ENCODE data around the gene MMP17.
"Not testable (repeated sequence)": the region's sequence is repeated elsewhere in the genome, so short reads cannot be mapped to it uniquely, and the experiment has no call there.

Gene MMP17

DNA sequence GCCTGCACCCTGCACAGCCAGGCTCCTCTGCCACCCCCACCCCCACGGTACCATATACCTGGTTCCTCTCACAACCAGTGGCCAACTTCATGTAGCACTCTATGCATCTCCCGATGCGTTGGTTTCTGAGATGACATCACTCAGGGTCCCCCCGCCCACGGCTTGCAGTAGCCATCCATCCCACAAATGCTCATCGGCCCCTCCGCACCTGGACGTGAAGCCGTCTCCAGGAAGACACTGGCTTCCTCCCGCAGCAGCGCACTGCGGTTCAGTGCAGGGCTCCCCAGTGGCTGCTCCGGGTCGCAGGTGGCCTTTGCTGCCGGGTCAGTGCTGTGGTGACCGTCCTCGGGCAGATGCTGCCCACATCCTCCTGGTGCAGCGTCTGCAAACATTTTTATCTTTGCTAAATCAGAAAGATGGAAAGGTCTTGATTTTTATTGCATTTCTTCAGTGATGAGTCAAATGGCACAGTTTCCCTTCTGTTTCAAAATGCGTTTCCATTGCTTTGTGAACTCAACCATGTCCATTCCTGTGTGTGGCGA lies 27.5 kb upstream of the MMP17 start:
- FAIRE-seq, result no peak

DNA sequence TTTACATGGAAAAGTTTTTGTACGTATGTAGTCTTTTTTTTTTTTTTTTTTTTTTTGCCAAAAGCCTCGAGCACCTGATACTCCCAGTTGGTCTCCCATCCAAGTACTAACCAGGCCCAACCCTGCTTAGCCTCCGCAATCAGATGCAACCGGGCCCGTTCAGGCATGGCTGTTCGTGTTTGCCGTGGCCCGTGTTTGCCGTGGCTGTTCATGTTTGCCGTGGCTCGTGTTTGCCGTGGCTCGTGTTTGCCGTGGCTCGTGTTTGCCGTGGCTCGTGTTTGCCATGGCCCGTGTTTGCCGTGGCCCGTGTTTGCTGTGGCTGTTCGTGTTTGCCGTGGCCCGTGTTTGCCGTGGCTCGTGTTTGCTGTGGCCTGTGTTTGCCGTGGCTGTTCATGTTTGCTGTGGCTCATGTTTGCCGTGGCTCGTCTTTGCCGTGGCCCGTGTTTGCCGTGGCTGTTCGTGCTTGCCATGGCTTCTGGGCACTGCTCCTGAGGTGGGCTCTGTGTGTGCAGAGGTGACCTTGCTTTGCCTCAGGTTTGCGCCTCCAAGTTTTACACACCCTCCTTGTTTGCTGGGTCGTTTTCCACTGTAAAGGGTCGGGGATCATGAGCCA lies 26.8 kb upstream of the MMP17 start:
- no peak for FAIRE-seq

DNA sequence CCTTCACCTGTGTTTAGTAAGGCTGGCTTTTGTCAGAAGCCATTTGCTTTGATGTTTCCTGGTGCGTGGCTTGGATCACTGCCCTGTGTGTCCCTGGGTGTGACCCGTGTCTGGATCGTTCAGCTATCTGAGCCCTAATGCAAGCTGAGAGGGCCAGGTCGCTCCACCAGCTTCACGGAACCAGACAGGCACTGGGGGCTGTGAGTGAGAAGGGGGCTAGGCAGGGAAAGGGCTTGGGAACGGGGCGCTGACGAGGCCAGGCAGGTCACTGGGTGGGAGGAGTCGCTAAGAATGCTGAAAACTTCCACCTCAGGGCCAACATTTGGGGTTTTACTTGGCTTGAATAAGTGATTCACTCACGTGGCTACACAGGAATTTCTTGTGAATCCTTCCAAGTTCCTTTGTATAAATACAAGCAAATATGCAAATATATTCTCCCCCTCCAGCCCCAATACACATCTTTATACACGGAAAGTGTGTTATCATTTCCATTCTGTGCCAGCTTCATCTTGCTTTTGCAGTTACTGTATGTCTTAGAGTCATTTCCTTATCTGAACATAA lies 24.2 kb upstream of the MMP17 start:
- FAIRE-seq, result no peak

DNA sequence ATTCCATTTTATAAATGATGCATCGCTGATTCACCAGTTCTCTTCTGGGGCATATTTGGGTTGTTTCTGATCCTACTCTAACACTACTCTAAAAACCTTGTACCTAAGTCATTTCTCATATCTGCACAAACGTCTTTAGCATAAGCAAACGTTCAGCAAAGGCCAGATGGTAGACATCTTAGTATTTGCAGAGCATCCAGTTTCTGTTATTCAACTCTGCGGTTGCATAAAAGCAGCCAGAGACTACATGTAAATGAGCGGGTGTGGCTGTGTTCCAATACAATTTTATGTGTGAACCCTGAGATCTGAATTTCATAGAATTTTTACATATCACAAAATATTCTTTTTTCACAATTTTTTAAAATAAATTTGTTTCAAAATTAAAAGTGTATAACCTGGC lies 22.8 kb upstream of the MMP17 start:
- FAIRE-seq, result no peak

DNA sequence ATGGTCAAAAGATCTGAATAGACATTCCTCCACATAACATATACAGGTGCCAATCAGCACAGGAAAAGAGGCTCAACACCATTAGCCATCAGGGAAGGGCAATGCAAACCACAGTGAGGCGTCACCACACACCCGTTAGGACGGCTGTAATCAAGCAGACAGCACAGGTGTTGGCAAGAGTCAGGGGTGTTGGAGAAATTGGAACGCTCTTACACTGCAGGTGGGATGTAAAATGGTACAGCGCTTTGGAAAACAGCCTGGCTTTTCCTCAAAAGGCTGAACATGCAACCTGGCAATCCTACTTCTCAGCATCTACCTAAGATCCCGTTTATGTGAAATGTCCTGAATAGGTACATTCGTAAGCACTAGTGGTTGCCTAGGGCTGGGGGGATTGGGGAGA lies 21.5 kb upstream of the MMP17 start:
- no peak for FAIRE-seq

DNA sequence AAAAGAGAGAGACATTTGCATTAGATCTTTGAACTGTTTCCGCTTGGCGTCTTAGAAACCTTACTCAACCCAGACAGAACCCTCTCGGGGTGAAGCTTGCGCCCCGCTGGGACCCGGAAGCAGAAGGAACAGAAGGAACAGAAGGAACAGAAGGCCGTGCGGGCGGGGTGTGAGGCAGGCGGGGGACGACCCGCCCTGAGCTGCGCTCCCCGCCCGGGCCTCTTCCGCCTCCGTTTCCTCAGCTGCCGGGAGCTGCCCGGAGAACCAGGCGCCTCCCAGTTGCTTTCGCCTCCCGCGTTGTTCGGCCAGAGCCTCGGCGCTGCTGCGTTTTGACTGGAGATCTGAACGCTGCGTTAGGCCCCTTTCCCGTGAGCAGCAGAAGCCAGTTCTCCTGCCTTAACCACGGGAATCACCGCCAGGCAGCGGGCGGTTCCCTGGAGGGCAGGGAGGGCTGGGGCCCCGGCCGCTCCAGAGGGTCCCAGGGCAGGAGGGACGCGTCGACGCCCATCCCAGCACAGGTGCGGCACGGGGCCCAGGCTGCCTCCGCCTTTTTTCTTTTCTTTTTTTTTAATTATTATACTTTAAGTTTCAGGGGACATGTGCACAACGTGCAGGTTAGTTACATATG lies 19.3 kb upstream of the MMP17 start:
- FAIRE-seq, result no peak

DNA sequence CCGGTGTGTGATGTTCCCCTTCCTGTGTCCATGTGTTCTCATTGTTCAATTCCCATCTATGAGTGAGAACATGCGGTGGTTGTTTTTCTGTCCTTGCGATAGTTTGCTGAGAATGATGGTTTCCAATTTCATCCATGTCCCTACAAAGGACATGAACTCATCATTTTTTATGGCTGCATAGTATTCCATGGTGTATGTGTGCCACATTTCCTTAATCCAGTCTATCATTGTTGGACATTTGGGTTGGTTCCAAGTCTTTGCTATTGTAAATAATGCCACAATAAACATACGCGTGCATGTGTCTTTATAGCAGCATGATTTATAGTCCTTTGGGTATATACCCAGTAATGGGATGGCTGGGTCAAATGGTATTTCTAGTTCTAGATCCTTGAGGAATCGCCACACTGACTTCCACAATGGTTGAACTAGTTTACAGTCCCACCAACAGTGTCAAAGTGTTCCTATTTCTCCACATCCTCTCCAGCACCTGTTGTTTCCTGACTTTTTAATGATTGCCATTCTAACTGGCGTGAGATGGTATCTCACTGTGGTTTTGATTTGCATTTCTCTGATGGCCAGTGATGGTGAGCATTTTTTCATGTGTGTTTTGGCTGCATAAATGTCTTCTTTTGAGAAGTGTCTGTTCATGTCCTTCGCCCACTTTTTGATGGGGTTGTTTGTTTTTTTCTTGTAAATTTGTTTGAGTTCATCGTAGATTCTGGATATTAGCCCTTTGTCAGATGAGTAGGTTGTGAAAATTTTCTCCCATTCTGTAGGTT lies 18.5 kb upstream of the MMP17 start:
- not testable (repeated sequence) for FAIRE-seq

DNA sequence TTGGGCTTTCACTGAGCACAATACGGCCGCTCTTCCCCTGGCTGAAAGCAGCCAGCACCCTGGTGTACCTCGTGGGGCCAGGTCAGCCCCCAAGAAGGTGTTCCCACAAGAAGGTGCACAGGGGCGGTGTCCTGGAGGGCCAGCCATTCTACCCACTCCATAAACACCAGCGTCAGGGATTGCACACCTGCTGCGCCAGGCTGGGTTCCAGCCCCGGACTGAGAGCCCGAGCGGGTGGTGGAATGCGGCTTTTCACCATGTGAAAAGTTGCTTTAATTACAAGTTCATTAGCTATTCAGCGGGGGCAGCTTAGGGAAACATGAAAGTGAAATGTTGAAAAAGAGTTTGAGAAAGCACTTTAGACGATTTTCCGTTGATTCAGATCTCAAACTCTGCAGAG lies 17.5 kb upstream of the MMP17 start:
- FAIRE-seq, result no peak

DNA sequence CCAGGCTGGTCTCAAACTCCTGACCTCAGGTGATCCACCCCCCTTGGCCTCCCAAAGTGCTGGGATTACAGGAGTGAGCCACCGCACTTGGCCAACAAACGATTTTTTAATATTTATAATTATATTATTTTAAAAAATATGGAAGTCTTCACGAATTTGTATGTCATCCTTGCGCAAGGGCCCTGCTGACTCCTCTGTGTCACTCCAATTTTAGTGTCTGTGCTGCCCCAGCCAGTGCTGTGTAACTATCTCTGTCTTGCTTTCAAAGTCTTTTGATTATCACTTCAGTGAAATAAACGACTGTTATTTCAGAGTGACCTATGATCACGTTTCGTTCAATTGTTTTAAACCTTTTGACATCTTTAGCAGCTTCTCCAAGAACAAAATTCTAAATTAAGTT lies 13.1 kb upstream of the MMP17 start:
- FAIRE-seq, result no peak

DNA sequence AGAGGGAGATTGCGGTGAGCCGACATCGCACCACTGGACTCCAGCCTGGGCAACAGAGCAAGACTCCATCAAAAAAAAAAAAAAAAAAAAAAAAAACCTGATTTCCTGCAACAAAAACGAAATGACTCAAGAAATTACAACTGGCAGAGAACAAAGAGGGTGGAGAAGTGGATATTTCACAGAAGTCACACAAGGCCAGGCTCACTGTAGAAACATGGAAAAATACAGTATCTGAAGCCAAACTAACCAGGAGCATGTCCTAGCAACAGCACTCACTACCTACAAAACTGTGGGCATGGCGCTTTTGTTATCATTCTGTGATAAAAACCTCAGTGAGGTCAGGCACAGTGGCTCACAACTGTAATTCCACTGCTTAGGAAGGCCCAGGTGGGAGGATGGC lies 11.7 kb upstream of the MMP17 start:
- no peak for FAIRE-seq

DNA sequence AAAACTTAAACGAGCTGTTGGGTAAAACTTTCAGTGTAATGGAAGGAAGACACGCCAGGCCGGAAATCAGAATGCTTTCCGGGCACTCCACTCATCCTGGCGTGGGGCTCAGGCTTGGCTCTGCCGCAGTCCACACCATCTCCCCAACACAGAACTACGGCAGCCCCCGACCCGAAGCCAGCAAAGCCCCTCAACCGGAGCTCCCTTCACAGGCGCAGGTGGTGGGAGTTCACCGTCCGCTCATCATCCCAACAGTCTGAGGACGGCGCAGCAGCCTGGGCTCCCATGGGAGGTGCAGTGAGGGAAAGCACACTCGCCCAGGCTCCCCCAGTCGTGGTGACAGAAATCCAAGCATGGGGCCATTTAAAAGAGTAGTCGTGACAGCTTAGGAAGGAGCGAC lies 11.0 kb upstream of the MMP17 start:
- FAIRE-seq, result no peak

DNA sequence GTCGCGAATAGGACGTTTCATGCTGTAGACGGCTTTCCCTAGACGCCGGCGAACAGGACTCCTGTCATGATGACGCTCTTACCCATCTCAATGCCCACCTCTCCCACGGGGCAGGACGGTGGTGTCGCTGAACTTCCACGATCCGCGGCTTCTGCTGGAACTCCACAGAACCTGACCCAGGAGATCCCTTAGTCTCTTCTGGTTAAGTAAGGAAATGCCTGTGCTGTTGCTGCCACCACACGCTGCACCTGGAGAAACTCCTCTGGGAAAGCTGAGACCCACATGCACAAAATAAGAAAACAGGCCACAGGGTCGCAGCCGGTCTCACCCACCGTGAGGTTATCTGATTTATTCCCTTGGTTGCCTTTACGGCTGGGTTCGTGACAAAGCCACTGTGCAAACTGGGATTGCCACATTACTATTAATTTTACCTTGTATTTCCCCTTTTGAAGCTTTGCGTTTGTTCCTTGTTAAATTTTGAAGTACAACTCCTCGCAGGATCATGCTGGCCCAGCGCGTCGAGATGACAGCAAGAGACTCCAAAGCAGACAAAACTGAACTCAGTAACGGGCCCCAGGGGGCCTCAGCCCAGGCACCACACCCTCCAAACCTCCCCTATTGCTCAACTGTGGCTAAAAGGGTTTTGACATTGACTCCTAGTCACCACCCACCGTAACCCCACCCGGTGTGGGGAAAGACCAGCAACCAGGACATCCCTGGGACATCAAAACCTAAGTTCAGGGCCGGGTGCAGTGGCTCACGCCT lies 9.2 kb upstream of the MMP17 start:
- FAIRE-seq, result no peak

DNA sequence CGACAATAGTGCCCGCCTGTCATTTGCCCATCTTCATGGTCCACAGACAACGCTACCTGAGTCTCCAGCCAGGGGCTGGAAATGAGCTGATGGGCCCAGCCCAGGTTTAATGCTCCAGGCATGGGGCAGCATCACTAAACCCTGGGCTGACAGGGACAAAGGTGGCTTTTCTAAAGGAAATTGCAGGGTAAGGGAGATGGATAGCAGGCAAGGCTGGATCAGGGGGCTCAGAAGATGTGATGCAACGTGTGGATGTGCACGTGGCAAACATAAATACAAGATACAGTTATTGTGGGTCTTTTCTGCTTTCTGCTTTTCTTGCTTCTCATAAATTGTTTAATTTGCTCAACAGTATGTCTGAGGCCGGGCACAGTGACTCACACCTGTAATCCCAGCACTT lies 3.7 kb upstream of the MMP17 start:
- FAIRE-seq, result no peak

DNA sequence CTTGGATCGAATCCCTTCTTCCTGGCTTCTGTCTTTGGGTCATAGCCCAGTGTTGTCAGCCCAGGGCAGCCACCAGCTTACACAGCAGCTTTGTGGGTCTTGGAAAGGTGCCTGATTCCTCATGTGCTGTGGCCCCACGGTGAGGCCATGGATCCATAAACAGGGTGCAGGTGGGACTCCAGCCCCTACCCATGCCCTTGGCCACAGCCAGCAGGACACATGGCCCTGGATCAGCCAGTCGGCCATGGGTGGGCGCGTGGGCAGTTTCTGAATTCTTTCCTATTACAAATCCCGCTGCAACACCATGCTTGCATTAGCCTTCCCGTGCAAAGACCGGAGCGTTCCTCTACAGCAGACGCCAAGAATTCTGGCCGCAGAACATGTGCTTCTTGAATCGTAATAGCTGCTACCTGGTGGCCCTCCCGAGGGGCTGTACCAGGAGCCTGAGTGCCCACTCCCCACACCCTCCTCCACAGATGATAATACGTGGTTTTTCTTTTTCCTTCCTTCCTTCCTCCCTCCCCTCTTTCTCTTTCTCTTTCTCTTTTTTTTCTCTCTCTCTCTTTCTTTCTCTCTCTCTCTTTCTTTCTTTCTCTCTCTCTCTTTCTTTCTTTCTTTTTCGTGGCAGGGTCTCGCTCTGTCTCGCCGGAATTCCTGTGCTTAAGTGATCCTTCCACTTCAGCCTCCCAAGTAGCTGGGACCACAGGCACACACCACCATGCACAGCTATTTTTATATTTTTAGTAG lies 2.9 kb upstream of the MMP17 start:
- no peak for FAIRE-seq

DNA sequence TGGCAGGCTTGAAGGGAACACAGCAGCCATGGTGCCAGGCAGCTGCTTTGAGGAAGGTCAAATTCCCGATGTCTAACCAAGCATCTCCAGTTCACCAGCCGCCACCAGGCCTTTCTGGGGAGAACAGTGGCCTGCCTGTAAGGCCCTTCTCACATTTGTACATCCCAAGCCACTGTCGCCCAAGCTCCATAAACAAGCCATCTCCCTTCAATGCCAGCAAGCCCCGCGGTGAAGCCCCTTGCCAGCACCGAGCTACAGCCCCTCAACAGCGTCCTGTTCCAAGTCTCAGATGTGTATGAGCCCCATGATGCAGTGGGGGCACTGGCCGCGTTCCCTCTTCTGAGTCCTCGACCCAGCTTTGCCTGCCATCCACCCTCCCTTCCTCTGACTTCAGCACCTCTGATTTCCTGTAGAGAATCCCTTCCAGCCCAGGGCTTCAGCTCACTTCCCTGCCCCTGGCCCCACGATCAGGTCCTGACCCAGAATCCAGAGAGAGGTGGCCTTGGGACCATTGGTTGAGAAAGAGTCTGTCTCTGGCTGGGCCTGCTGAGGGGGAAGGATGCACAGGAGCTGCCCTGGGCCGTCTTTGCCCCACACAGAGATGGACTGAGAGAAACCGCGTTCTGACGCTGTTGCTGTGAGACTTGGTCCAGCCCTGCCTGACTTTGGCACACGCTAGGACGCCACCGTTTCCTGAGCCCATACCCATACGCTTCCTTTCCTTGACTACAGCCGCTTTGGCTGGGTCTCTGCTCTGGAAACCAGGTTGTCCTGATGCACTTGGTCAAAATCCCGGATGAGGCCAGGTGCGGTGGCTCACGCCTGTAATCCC lies 1.9 kb upstream of the MMP17 start:
- FAIRE-seq, result no peak

DNA sequence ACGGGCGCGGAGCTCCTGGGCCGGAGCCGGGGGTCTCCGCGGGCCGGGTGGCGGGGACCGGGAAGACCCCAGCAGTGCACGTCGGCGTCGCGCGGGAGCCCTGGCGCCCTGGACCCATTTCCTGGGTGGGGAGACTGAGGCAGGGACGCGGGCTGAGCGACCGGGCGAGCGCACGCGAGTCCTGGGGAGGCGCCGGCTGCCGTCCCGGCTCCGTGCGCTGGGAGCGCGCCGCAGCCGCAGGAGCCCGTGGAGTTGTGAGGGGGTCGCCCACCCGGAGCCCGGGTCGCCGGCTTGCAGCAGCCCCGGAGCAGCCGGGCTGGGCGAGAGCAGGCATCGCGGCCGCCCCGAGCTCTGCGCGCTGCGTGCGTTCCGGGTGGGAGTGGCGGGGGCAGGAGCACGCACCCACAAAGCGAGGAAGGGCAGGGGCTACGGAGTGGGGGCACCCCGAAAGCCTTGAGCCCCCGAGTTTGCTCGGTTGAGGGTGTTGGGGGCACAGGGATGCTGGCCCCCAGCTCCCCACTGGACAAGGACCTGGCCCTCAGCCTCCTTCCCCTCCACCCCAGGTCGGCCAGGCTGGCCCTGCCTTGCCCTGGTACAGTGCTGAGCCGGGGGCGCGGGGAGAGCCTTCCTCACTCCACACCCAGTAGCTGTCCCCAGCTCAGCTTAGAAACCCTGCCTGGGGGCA lies 620 bp downstream of the MMP17 start:
- FAIRE-seq, result no peak

DNA sequence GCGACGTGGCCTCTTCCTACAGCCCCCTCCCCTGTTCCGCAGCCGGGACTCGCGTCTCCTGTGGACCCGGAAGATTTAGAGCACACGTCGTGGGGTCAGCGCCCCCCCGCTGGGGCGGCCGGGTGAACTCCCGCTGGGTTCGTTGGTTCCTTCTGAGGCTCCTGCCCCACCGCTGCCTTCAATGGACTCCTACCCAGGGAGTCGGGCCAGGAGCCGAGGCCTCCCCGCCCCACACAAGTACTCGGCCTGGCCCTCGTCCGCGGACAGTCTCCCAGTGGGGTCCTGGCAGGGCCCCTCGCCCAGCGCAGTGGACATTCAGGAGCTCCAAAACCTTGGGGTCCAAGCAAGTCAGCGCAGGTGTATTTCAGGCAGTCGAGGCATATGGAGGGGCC lies 1.2 kb downstream of the MMP17 start:
- FAIRE-seq, result no peak

DNA sequence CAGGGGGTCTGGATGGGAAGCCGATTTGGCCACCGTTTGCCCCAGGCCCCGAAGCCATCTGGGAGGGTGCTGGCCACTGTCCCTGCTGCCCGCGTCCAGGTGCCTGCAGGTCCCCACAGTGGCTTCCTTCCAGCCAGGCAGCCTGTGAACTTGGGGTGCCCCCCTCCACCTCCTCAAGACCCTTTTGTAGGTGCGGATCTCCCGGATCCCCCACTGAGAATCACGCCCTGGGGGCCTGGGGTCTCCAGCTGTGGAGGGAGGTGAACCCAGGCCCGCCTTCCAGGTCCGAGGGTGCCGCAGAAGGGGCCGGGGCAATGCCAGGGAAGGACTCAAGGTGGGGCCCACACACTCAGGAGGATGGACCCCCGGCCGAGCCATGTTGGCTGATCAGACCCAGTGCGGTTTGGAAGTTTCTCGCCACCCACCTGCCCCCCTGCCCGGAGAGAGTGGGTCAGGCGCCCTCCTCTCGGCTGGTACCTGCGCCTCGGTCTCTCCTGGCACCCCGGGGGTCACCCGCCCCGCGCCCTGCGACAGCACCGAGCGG lies 1.7 kb downstream of the MMP17 start:
- FAIRE-seq, result no peak

DNA sequence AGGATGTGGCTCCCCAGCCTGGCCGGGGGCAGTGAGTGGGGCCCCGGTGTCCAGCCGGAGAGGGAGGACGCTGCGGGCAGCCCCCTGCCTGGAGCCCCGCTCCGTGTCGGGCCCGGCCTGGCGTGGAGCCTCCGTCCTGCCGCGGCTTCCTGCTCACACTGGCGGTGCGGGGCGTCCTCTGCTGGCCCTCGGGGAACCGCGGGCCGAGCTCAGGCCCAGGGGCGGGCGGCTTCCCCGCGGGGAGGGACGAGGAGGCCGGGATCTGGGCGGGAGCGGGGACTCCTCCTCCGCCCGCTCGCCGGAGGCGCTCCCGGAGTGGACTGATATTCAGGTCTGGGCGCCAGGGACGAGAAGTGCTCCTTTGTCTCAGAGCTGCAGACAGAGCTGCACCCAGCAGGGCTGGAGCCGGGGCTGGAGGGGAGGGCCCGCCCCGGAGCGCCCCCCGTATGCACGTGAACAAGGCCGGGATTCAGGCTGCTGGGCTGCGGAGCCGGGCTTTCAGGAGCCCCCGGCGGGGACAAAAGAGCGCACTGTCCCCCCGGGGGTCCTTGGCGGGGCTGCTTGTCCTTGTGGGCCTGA lies 2.2 kb downstream of the MMP17 start:
- FAIRE-seq, result no peak

Measured in colon (tissue), 2 donors.